NCI-H2081 (cell line): Measurements from ENCODE around the gene LGALS3BP.

Experiments
- DNase-seq, 2 experiments: peaks; one replicate each; lab custom pipeline; 2025; lab: John Stamatoyannopoulos, UW

LGALS3BP gene

DNA sequence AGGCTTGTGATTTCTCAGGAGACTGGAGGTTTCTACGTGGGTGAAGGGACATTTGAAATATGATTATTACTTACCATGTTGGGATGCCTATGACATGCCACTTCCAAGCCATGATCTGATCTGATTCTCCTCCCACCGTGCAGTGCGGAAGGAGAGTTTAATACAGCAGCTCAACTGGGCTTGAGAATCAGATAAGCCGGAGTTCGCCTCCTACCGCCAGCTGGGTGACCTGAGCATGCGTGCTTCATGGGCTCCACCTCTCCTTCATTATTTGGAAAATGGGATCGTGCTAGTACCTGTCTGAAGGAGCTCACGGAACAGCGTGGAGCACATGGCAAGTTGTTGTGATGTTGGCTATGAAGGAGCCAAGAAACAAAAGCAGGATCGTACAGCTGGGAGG, 42.2 kb downstream of the LGALS3BP start:
- no peak for DNase-seq

DNA sequence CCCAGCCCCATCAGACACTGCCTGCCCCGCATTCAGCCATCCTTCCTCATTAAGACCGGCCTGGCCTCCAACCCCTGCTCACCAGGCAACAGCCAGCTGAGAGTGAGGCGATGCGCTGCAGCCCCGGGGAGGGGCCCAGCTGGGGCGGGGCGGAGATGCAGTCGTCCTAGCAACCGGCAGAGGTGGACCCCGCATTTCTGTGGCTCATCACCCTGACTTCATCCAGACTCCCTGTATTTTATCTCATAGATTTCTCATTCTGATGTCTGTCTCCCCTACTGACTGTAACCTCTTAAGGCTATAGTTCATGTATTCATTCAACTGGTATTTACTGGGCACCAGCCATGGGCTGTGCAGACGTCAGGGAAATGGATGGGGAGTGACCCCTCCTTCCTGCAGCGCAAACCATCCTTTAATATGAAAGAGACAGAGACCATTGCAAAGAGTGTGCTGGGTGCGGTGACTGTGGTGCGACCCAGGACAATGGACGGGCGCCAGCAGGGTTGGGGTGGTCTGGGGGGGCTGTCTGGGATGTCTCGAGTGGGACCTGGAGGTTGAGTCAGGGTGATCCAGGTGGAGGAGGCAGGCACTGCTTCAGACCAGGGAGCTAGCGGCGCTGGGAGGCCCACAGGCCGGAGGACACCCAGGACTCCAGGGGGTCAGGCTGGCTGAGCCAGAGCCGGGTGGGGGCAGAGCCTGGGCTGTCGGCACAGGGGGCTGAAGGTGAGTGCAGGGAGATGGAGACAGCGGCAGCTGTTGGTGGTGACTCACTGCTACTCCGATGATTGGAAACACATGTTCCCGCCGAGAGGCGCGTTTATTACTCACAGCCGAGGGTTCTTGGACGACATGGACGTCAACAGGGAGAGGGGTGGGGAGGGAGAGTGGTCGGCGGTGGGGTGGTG, 44.1 kb downstream of the LGALS3BP start:
- DNase-seq = no peak

DNA sequence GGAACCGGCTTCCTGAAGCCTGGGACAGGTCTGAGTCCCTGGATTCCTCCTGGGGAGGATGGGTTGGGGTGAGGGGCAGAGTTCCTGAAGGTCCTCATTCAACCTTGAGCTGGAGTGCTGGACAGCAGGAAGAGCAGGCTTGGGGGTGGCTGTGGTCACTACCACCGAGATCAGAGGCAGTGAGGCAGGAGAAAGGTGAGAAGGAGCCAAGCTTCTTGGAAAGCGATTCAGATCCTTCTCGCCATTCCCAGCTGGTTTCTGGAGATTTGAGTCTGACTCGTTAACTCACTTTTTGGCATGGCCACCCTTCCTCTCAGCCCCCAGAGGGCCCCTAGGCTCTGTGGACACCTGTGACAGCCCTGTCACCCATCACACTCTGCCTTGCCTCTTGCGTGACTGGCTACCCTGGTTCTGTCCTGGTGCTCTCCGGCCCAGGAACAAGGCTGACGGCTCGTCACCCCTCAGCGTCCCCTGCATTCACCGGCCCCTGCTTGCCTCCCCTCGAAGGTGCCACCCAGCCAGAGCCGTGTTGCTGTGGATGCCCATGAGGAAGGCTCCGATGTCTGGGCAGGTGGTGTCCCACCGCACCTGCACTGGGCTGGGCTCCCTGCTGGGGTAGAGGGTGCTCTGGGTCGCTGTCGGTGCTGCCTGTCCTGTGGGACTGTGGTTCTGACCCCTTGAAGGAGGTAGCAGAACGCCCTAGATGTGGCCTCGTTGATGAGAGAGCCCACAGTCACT, 44.9 kb downstream of the LGALS3BP start:
- no peak for DNase-seq

DNA sequence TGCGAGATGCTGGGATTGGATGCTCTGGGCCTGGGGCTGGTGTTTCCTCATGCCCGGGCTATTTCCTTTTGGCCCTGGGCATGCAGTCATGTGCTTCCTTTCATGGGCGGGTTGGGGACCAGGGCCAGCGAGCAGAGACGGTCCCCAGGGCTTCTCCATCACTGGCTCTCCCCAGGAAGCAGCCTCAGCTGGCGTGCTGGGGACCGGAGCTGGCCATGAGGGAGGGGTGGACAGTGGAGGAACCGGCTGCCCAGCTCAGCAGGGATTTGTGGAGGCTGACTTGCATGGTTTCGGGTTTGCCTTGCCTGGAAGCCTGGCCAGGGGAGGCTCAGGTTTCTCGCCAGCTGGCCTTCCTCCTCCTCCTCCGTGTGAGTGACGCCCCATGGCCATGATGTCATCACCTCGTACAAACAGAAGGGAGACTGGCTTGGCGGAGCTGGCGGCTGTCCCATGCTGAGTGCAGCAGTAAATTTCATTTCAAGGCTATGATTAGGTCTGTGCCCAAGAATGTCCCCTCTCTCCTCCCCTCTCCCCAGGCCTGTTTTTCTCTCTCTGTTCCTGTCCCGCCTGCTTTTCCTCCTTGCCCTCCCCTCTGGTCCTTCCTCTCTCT, 45.7 kb downstream of the LGALS3BP start:
- DNase-seq = peak; percentile 91 to 94

DNA sequence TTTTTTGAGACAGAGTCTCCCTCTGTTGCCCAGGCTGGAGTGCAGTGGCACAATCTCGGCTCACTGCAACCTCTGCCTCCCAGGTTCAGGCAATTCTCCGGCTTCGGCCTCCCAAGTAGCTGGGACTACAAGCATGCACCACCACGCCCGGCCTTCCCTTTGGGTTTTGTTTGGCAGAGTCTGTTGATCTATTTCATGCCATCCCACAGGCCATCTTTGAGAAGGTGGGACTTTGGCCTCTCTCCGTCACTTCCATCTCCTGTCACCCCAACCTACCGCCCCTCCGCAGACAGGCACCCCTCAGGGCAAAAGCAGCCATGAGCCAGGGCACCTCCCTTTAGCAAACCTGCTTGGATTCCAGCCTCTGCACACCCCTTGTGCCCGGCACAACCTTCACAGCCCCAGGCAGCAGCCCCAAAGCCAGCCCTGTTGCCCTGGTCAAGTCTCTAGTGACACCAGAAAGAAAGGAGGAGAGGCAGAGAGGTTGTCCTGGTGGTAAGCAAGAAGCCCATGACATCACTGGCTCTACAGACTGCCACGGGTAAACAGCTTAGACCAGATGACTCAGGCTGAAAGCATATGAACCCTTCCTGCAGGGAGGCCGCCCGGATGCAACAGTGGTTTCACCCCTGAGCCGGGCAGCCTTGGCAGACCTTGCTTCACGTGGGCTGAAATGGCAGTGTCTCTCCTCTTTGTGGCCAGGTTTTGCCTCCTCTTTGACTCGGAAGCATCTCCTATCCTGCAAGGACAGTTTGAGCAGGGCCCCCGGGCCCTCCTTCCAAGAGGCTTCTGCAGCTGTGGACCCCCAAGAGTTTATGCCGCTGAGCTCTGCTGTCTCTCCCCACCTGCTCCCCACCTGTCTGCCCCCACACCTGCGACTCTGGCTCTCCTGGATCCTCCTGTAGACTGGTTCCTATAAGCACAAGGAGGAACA, 46.4 kb downstream of the LGALS3BP start:
- DNase-seq = no peak

DNA sequence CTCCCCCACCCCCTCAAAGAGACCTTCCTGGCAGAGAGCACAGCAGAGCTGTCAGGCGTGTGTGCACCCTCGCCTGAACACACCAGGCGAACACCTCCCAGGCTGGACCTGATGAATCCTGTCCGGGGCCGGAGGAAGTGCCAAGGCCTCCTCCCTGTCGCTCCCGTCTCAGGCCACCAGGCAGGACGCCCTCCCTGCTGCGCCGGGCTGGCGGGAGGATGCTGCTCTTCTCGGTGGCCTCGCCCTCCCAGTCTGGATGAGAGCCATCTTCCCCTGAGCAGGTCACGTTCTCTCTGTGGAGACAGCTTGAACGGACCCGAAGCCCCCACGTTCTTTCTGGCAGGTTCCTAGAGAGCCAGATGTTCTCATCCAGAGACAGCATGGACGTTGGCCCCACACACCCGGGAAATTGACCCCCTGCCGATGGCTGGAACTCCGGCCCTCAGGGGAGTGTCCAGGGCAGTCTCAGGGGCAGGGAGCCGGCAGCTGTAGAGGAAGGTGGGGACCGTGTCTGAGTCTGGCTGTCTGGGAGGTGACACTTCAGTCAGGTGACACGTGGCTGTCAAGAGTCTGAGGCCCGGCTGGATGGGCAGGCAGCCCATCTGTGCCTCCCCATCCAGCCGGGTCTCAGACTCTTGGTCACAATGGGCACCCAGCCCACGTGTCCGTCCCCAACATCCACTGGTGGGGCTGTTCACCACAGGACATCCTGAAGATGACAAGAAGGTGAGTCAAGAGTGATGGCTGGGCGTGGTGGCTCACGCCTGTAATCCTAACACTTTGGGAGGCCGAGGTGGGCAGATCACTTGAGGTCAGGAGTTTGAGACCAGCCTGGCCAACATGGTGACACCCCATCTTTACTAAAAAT, 49.6 kb downstream of the LGALS3BP start:
- no peak for DNase-seq

DNA sequence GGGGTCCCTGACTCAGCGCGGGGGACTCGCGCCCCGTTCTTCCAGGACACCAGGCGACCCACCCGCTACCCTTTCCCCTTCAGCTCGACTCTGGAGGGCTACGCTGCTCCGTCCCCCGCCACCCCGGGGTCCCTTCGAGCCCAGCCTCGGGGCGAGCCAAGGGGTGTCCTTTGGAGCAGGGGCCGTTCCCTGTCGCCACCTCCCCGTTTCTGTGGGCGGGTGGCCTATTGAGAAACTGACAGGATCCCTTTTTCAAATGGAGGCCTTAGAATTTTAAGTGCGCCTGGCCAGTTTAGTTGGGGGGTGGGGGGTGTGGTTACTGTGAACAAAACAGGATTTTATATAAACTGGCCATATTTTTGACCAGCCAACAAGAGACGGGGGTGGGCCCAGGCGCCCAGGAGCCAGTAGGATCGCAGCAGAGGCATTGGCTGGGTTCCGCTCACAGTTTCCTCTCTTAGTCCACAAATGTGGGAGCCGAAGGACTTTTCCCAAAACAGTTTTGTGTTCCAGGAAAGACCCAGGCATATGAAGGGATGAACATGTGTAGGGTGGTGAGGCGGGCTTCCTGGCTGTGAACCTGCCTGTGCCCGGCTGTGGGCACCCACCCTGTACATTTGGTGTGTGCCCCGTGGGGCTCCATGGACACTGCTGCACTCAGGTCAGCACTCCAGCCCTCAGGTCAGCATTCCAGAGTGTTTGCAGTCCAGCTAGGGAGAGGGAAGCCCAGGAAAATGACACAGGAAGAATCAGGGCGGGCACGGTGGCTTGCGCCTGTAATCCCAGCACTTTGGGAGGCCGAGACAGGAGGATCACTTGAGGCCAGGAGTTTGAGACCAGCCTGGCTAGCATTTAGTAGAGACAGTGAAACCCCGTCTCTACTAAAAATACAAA, 53.8 kb downstream of the LGALS3BP start:
- peak in 1 of 2 experiments; percentile 14 for DNase-seq

DNA sequence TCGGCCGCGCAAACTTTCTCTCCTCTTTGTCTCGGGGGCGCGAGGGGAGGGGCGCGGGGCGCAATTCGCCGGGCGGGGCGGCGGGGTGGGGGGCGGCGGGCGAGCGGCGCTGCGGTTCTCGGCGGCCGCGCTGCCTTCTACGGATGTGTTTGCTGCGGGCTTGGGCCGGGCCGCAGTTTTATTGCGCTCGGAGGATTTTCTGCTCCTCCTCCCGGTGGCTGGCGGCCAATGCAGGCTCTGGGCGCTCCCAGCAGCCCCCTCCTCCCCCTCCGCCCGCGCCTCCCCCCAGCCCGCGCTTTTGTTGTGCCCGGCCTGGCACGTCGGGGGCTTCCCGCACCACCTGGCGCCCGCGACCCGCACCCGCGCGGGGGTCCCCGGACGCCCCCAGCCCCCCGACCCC, 54.5 kb downstream of the LGALS3BP start, which contains the start of gene TIMP2:
TSS of gene TIMP2 (minus strand) at position 154 of the 400 bp plus-strand sequence. CDS start 299 bp downstream, outside the sequence.
- peak; percentile 86 to 88 for DNase-seq

DNA sequence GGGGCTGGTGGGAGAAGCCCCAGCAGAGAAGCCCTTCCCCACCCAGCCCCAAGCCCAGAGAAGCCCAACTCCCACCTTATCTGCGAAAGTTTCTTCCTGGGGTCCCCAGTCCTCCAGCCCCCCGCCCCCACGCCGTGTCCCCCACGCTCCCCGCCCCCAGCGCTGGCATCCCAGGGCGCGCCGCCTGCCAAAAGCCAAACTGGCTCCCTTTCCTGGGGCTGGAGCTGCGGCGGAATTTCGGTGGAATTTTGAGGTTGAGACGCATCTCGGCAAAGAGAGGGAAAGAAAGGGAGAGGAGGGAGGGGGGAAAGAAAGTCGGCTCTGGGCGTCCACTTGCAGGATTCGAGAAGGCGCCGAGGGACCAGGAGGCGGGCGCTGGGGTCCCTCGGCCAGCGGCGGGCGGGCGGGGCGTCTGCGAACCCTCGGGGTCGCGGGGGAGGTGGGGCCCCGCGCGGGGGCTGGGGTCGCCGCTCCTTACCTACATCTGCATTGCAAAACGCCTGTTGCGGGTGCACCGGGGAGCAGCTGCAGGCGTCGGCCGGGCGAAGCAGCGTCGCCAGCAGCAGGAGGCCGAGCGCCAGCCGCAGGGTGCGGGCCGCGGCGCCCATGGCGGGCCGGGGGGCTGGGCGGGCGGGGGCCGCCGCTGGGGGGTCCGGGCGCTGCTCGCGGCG, 55.1 kb downstream of the LGALS3BP start:
- DNase-seq = no peak

DNA sequence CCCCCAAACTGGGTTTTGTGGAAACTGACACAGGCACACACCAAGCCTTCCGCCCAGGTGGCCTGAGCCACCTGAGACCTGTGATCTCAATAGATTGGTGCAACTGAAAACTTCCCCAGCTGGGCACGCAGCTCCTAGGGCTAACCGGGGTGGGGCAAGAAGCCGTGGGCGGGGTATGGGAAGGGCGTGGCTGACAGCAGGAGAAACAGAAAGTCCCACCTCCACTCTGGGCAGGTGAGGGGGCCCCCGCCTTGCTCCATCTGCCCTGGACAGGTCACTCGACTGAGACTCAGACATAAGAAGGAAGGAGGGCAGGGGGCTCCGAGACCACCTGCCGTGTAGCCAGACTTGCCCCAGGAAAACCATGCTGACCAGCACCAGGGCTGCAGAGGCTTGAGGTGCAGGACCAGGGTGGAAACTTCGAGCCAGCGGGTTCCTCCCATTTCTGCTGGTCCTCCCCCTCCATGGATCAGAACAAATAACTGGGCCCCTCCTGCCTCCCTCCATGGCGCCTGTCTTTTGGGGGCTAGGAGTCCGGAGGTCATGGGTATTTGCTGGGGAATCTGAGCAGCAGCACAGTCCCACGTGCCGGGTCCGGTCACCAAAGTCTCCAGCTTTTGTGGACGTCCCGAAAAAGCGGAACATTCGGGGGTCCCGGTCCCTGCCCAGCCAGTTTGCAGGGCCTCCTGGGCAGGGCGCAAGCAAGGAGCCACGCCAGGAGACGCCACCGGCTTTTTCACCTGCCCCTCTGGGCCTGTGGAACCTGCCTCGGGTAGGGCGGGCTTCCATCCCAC, 55.9 kb downstream of the LGALS3BP start:
- DNase-seq = no peak

DNA sequence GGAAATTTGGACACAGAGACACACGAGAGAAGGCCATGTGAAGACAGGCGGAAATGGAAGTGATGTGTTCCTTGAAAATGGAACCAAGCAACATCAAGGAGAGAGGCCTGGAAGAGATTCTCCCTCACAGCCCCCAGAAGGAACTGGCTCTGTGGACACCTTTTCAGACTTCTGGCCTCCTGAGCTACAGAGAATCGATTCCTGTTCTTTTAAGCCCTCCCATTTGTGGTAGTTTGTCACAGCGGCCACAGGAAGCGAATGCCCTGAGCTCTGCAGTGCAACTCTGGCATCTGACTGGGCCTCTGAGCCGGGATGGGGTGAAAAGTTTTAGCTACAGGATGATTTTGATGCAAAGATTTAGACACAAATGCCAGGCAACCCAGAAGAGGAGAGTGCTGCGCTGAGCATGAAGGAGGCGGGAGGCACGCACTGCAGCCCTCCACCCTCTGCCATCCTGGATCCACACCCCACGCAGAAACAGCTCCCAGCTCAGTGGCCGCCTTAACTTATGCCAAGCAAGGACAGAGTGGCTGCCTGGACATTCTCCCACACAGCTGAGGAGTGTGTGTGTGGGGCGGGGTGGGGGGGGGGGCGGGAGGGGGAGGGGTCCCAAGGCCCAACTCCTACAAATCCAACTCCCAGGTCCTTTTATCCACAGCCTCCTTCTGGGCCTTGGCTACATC, 56.8 kb downstream of the LGALS3BP start:
- no peak for DNase-seq

DNA sequence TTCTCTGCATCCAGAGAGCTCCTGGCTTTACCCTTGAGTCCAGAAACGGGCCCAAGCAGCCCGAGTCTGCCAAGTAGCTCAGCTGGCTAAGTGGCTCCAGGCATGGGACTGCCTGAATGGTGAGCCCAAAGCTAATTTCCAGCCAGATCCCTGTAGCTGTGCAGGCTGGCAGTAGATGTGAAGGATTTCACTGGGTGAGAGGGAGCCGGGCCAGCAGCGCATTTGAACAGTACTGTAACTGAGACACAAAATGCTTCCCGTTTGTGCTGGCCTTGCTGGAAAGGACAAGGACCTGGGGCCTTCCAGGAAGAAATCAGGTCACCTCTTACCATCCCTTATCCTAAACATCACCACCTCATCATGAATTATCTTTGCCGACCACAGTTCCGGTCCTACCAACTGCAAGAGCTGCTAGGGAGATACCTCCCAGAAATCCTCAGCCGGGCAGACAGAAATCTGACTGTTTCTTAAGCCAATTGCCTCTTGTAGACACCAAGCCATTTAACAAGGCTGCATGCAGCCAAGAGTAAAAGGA, 58.2 kb downstream of the LGALS3BP start:
- DNase-seq = no peak
